ENCODE results near the gene FOXP4. TPM values are rescaled to one million over a fixed set of nuclear protein-coding genes. Genes with fewer than 3 reads are reported as not detected.

The FOXP4 gene
- total RNA-seq, 1 donor: 3.3 TPM

DNA sequence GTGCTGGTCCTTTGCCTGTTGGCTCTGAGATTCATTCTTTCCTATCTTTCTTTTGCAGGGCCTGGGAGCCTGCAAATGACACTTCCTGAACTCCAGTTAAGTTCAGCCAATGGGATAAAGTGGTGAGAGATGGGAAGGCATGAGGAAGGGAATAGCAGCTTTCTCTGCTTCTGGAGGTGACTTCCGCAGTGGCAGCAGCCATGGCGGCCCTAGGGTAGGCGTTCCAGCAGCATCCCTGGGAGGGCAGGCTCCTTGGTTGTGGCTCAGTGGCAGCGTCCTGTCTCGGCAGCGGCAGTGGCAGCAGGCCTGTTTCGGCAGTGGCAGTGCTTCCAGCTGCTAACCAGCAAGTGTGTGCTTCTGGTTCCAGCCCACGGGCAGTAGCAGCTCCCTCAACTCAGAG is 84.8 kb downstream of the FOXP4 start:
- Histone ChIP-seq H3K79me2 (ENCODE audit: insufficient read depth, low read length) (no peaks in the 10 kb centered on the region), H3K4me2 (ENCODE audit: insufficient read depth, low read length) (no peak overlapping the region), H4K20me1 (ENCODE audit: insufficient read depth, low read length) (no peaks in the 10 kb centered on the region), H3K9me3 (ENCODE audit: low read depth, low read length) (no peaks in the 10 kb centered on the region), H3K4me1 (ENCODE audit: insufficient read depth, low read length) (no peaks in the 10 kb centered on the region), H2AFZ (ENCODE audit: low read length) (no peak overlapping the region), H3K36me3 (ENCODE audit: insufficient read depth, low read length) (no peaks in the 10 kb centered on the region), H3K4me3 (ENCODE audit: insufficient read depth, low read length) (no peak overlapping the region), H3K27me3 (ENCODE audit: insufficient read depth, low read length) (peaks cover 24% of the 10 kb centered on the region), H3K27ac (ENCODE audit: low read depth, low read length) (no peak overlapping the region)
- DNase-seq (ENCODE audit: insufficient read length, low spot score, missing footprints): no peak
- TF ChIP-seq, protein P1, sequence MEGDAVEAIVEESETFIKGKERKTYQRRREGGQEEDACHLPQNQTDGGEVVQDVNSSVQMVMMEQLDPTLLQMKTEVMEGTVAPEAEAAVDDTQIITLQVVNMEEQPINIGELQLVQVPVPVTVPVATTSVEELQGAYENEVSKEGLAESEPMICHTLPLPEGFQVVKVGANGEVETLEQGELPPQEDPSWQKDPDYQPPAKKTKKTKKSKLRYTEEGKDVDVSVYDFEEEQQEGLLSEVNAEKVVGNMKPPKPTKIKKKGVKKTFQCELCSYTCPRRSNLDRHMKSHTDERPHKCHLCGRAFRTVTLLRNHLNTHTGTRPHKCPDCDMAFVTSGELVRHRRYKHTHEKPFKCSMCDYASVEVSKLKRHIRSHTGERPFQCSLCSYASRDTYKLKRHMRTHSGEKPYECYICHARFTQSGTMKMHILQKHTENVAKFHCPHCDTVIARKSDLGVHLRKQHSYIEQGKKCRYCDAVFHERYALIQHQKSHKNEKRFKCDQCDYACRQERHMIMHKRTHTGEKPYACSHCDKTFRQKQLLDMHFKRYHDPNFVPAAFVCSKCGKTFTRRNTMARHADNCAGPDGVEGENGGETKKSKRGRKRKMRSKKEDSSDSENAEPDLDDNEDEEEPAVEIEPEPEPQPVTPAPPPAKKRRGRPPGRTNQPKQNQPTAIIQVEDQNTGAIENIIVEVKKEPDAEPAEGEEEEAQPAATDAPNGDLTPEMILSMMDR (IDR thresholded peaks at IDR 0.05; ENCODE audit: extremely low read depth, low read depth, low read length): no peak

DNA sequence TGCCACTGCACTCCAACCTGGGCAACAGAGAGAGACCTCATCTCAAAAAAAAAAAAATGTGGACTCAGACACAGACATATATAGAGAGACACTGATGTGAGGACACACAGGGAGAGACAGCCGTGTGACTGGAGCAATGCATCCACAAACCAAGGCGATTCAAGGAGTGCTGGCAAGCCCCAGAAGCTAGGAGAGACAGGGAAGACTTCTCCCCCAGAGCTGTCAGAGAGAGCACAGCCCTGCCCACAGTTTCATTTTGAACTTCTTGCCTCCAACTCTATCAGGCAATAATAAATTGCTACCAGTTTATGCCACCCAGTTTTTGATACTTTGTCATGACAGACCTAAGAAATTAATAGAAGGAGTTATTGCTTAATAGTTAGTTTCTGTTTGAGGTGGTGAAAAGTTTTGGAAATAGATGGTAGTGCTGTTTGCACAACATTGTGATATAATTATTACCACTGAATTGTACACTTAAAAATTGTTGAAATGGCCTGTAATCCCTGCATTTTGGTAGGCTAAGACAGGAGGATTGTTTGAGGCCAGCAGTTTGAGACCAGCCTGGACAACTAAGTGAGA is 87.0 kb downstream of the FOXP4 start:
- no peak overlapping the region for H2AFZ ChIP-seq (ENCODE audit: low read length)
- H3K79me2 ChIP-seq (ENCODE audit: insufficient read depth, low read length): no peaks in the 10 kb centered on the region
- no peak overlapping the region for H3K4me3 ChIP-seq (ENCODE audit: insufficient read depth, low read length)
- H3K27ac ChIP-seq (ENCODE audit: low read depth, low read length): no peak overlapping the region
- TF ChIP-seq, protein P1 (IDR thresholded peaks at IDR 0.05; ENCODE audit: extremely low read depth, low read depth, low read length): no peak
- no peaks in the 10 kb centered on the region for H3K4me1 ChIP-seq (ENCODE audit: insufficient read depth, low read length)
- H3K9me3 ChIP-seq (ENCODE audit: low read depth, low read length): no peaks in the 10 kb centered on the region
- no peak for DNase-seq (ENCODE audit: insufficient read length, low spot score, missing footprints)
- no peaks in the 10 kb centered on the region for H4K20me1 ChIP-seq (ENCODE audit: insufficient read depth, low read length)
- H3K27me3 ChIP-seq (ENCODE audit: insufficient read depth, low read length): peaks cover 45% of the 10 kb centered on the region
- H3K36me3 ChIP-seq (ENCODE audit: insufficient read depth, low read length): no peaks in the 10 kb centered on the region
- H3K4me2 ChIP-seq (ENCODE audit: insufficient read depth, low read length): no peak overlapping the region

DNA sequence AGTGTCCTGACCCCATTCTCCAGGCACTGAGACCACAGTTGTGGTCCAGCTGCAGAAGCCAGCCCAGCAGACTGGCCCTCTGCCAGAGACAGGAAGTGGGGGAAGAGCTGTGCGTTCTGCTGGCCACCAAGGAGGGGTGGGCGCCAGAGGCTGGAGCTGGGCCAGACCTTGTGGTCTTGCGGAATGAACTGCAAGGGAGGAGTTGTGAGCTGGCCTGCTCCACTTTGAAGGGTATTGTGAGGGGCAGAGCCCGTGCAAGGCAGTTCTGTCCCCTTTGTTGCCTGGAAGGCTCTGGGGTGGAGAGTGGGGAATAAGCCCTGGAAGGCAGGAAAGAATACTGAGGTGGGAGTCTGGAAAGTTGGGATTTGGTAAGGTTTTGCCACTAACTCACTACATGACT is 88.5 kb downstream of the FOXP4 start:
- peak; percentile 36 for DNase-seq (ENCODE audit: insufficient read length, low spot score, missing footprints)
- H3K27me3 ChIP-seq (ENCODE audit: insufficient read depth, low read length): peaks cover 60% of the 10 kb centered on the region
- no peaks in the 10 kb centered on the region for H3K4me1 ChIP-seq (ENCODE audit: insufficient read depth, low read length)

DNA sequence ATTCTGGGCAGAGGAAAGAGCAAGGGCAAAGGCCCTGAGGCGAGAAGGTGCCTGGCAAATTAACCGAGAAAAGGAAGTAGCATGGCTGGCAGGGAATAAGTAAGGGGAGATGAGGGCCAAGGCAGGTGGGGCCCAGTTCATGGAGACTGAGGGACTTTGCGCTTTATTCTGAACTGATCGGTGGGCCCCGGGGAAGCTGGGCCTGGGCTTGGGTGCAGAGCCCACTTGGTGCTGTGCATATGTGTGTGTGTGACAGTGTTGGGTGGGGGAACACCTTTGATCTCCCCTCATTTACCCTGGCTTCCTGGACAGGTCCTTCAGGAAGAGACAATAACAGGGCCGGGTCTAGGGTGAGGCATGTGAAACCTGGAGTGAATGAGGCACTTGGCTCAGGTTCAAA is 89.2 kb downstream of the FOXP4 start:
- H4K20me1 ChIP-seq (ENCODE audit: insufficient read depth, low read length): no peaks in the 10 kb centered on the region
- H3K9me3 ChIP-seq (ENCODE audit: low read depth, low read length): no peaks in the 10 kb centered on the region
- H2AFZ ChIP-seq (ENCODE audit: low read length): no peak overlapping the region
- no peak overlapping the region for H3K27ac ChIP-seq (ENCODE audit: low read depth, low read length)
- DNase-seq (ENCODE audit: insufficient read length, low spot score, missing footprints): peak; percentile 71
- H3K4me1 ChIP-seq (ENCODE audit: insufficient read depth, low read length): no peaks in the 10 kb centered on the region
- peaks cover 67% of the 10 kb centered on the region for H3K27me3 ChIP-seq (ENCODE audit: insufficient read depth, low read length)
- no peak overlapping the region for H3K4me3 ChIP-seq (ENCODE audit: insufficient read depth, low read length)
- no peak overlapping the region for H3K4me2 ChIP-seq (ENCODE audit: insufficient read depth, low read length)
- H3K79me2 ChIP-seq (ENCODE audit: insufficient read depth, low read length): no peaks in the 10 kb centered on the region
- H3K36me3 ChIP-seq (ENCODE audit: insufficient read depth, low read length): no peaks in the 10 kb centered on the region
- TF ChIP-seq, protein P1 (IDR thresholded peaks at IDR 0.05; ENCODE audit: extremely low read depth, low read depth, low read length): no peak

More for the DNA sequence above, 88.5 kb downstream of the FOXP4 start:
- H3K27ac ChIP-seq (ENCODE audit: low read depth, low read length): no peak overlapping the region
- H3K9me3 ChIP-seq (ENCODE audit: low read depth, low read length): no peaks in the 10 kb centered on the region
- no peaks in the 10 kb centered on the region for H3K36me3 ChIP-seq (ENCODE audit: insufficient read depth, low read length)
- H3K79me2 ChIP-seq (ENCODE audit: insufficient read depth, low read length): no peaks in the 10 kb centered on the region
- TF ChIP-seq, protein P1 (IDR thresholded peaks at IDR 0.05; ENCODE audit: extremely low read depth, low read depth, low read length): no peak
- no peak overlapping the region for H2AFZ ChIP-seq (ENCODE audit: low read length)
- H3K4me3 ChIP-seq (ENCODE audit: insufficient read depth, low read length): no peak overlapping the region
- H4K20me1 ChIP-seq (ENCODE audit: insufficient read depth, low read length): no peaks in the 10 kb centered on the region
- H3K4me2 ChIP-seq (ENCODE audit: insufficient read depth, low read length): no peak overlapping the region
